CD14-positive monocyte (primary cell): ENCODE results near the gene VCL. TPM values are rescaled to one million over a fixed set of nuclear protein-coding genes. Genes with fewer than 3 reads are reported as not detected.
"Not testable (repeated sequence)": the region's sequence is repeated elsewhere in the genome, so short reads cannot be mapped to it uniquely, and the experiment has no call there.

Experiments used
- DNase-seq, 3 donors: peaks; one replicate each; pipeline ENCODE4 v3.0.0-alpha.2; 2011 to 2022
- H2AFZ ChIP-seq: 2 replicates; pipeline ENCODE4 v1.6.0; 2012; ENCODE audit warnings: mild to moderate bottlenecking, low read depth, low read length, inconsistent platforms; ENCODE audit not compliant: insufficient read depth, poor library complexity, severe bottlenecking
- H3K27ac ChIP-seq, 2 donors: 1 replicate in 1 of 2; 2 replicates in 1 of 2; pipeline ENCODE4 v1.5.1; 2012 to 2013; ENCODE audit warnings: low read length in 2 of 2, control low read depth in 1 of 2, inconsistent platforms in 1 of 2, low read depth in 1 of 2, mild to moderate bottlenecking in 1 of 2
- H3K27me3 ChIP-seq, 2 donors: one replicate each; pipeline versions ENCODE4 v1.6.0 to v1.6.1; 2011 to 2013; ENCODE audit warnings: low read length in 2 of 2; ENCODE audit not compliant: control insufficient read depth in 2 of 2, insufficient read depth in 2 of 2
- H3K36me3 ChIP-seq, 2 donors: replicated peaks in 1 of 2; 1 replicate in 1 of 2; 2 replicates in 1 of 2; pipeline versions ENCODE4 v1.5.1 to v1.6.1; 2012 to 2013; ENCODE audit warnings: low read length in 2 of 2, control low read depth in 1 of 2, inconsistent platforms in 1 of 2, mild to moderate bottlenecking in 1 of 2; ENCODE audit not compliant: insufficient read depth in 2 of 2, control insufficient read depth in 1 of 2
- H3K4me1 ChIP-seq, 2 donors: 1 replicate in 1 of 2; 2 replicates in 1 of 2; pipeline versions ENCODE4 v1.5.1 to v1.6.1; 2012 to 2013; ENCODE audit warnings: low read length in 2 of 2, control low read depth in 1 of 2, inconsistent platforms in 1 of 2, mild to moderate bottlenecking in 1 of 2, moderate library complexity in 1 of 2; ENCODE audit not compliant: insufficient read depth in 2 of 2, control insufficient read depth in 1 of 2
- H3K4me2 ChIP-seq: replicated peaks from 2 replicates; pipeline ENCODE3; 2012; ENCODE audit warnings: low read length, moderate library complexity, mild to moderate bottlenecking; ENCODE audit not compliant: poor library complexity, severe bottlenecking; ENCODE audit errors: extremely low read depth
- H3K4me3 ChIP-seq, 3 experiments: fragments of 200-600 bp in 1 of 3; sonication (generic) in 1 of 3; replicated peaks in 1 of 3; 1 replicate in 2 of 3; 2 replicates in 1 of 3; pipeline ENCODE4 v1.5.1; 2011 to 2013; ENCODE audit warnings: low read length in 3 of 3, mild to moderate bottlenecking in 3 of 3, control low read depth in 2 of 3, low read depth in 2 of 3, inconsistent platforms in 1 of 3, moderate library complexity in 1 of 3
- H3K79me2 ChIP-seq: 2 replicates; pipeline ENCODE4 v1.6.0; 2012; ENCODE audit warnings: mild to moderate bottlenecking, control low read depth, inconsistent platforms, low read length, moderate library complexity; ENCODE audit not compliant: insufficient read depth
- H3K9ac ChIP-seq: 2 replicates; pipeline ENCODE4 v1.6.0; 2017; ENCODE audit warnings: low read length, mild to moderate bottlenecking; ENCODE audit not compliant: insufficient read depth, poor library complexity, severe bottlenecking
- H3K9me3 ChIP-seq, 2 donors: replicated peaks in 1 of 2; 1 replicate in 1 of 2; 2 replicates in 1 of 2; pipeline versions ENCODE4 v1.5.1 to v1.6.1; 2012 to 2013; ENCODE audit warnings: low read length in 2 of 2, control low read depth in 1 of 2; ENCODE audit not compliant: control insufficient read depth in 1 of 2, insufficient read depth in 1 of 2
- H4K20me1 ChIP-seq: 2 replicates; pipeline ENCODE4 v1.6.0; 2012; ENCODE audit warnings: mild to moderate bottlenecking, low read length, control low read depth, moderate library complexity; ENCODE audit not compliant: insufficient read depth
- H3K27ac Mint-ChIP-seq, 7 donors: one replicate each; pipeline ENCODE4 v1.8.0; 2020; ENCODE audit warnings: mild to moderate bottlenecking in 7 of 7, mixed read lengths in 7 of 7, moderate library complexity in 6 of 7, inconsistent platforms in 2 of 7
- H3K27me3 Mint-ChIP-seq, 3 donors: one replicate each; pipeline ENCODE4 v1.8.0; 2021 to 2022; ENCODE audit warnings: low read depth in 3 of 3, mild to moderate bottlenecking in 3 of 3, mixed read lengths in 3 of 3, moderate library complexity in 3 of 3, inconsistent platforms in 1 of 3
- H3K36me3 Mint-ChIP-seq, 2 donors: one replicate each; pipeline ENCODE4 v1.8.0; 2020; ENCODE audit warnings: mixed read lengths in 2 of 2, inconsistent platforms in 1 of 2, mild to moderate bottlenecking in 1 of 2
- H3K4me1 Mint-ChIP-seq: one replicate; pipeline ENCODE4 v1.8.0; 2020; ENCODE audit warnings: mild to moderate bottlenecking, mixed read lengths
- H3K4me3 Mint-ChIP-seq, 2 donors: one replicate each; pipeline ENCODE4 v1.8.0; 2020; ENCODE audit warnings: mild to moderate bottlenecking in 2 of 2, mixed read lengths in 2 of 2, moderate library complexity in 1 of 2
- H3K9me3 Mint-ChIP-seq, 7 donors: one replicate each; pipeline ENCODE4 v1.8.0; 2020 to 2022; ENCODE audit warnings: mixed read lengths in 7 of 7, mild to moderate bottlenecking in 6 of 7, moderate library complexity in 6 of 7, inconsistent platforms in 2 of 7
- CTCF ChIP-seq: fragments of 200-600 bp; IDR thresholded peaks from one replicate; pipeline ENCODE4 v1.8.0; 2022; ENCODE audit warnings: antibody characterized with exemption, mild to moderate bottlenecking
- WGBS: methylation state at CpG from one replicate; pipeline ENCODE4 v1.1.5; 2013; ENCODE audit warnings: missing lambda C conversion rate; ENCODE audit not compliant: insufficient coverage; 5-methylcytosine and 5-hydroxymethylcytosine counted together
- intact Hi-C, 2 donors: fragments of 100-400 bp; cut with micrococcal nuclease; formaldehyde crosslinking; loops; one replicate each; pipeline versions ENCODE4 v1.15.0 to v1.15.1; 2023
- polyA plus RNA-seq, 3 donors: library from polyadenylated mRNA; depleted of rRNA in 1 of 3; unstranded in 2 of 3; stranded (reverse) in 1 of 3; fragments of 300-500 nt in 2 of 3; fragments of >200 nt in 1 of 3; fragmentation: Illumina TruSeq in 2 of 3; gene quantifications; 1 replicate in 2 of 3; 2 replicates in 1 of 3; pipeline ENCODE4 v1.2.3, GENCODE V29; 2012 to 2021

The VCL gene
- polyA plus RNA-seq, 3 donors = 39.1 to 68.4 (median 52.8) TPM

DNA sequence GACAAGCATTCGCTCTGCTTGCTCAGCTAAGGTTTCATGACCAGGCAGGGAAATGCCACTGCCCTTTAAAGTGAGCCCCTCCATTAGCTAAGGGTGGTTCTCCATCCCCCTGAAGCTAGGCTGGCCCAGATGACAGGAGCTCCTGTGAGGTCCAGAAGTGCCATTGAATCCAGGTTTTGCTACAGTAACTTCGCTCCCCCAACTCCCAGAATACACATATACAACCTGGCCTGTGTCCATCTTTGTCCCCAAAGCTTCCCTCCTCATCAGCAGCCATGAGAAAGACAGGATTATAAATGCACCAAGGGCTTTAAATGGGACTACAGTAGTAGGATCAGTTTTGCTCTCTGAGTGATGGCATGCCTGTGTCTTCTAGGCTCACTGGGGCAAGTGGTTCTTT lies 35.5 kb upstream of the VCL start:
- H3K4me1 Mint-ChIP-seq = peaks cover 46% of the 10 kb centered on the region
- no peaks in the 10 kb centered on the region for H3K36me3 Mint-ChIP-seq
- H3K27ac ChIP-seq = no peak overlapping the region
- no peaks in the 10 kb centered on the region for H3K27me3 Mint-ChIP-seq
- no peak overlapping the region for H3K4me2 ChIP-seq
- H3K27me3 ChIP-seq = no peaks in the 10 kb centered on the region
- WGBS = 94% methylated on average over 2 of the region's 2 CpGs
- no peak overlapping the region for H3K9ac ChIP-seq
- no peak overlapping the region for H3K4me3 ChIP-seq
- no peaks in the 10 kb centered on the region for H3K79me2 ChIP-seq
- H3K4me1 ChIP-seq = peaks cover 38 to 48% of the 10 kb centered on the region in 2 donors
- no peak overlapping the region for H3K27ac Mint-ChIP-seq
- intact Hi-C loops = loop anchor here in 1 of 2 donors (10.0 kb wide), 1 partner anchor 112 kb away; no protein-coding TSS in a partner anchor
- no peak for DNase-seq
- no peaks in the 10 kb centered on the region for H4K20me1 ChIP-seq
- TF ChIP-seq CTCF = no peak
- no peaks in the 10 kb centered on the region for H3K36me3 ChIP-seq
- no peaks in the 10 kb centered on the region for H3K9me3 Mint-ChIP-seq
- no peaks in the 10 kb centered on the region for H3K9me3 ChIP-seq
- no peak overlapping the region for H3K4me3 Mint-ChIP-seq
- H2AFZ ChIP-seq = no peak overlapping the region

DNA sequence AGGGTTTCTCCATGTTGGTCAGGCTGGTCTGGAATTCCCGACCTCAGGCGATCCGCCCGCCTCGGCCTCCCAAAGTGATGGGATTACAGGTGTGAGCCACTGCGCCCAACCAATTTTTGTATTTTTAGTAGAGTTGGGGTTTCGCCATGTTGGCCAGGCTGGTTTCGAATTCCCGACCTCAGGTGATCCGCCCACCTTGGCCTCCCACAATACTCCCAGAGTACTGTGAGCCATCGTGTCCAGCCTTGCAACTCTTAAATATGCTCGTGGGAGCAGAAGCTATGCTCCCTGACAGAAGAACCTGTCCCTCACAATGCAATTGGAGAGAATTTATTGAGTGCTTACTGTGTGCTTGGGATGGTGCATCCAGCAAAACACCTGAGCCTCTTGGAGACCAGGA lies 34.4 kb upstream of the VCL start:
- not testable (repeated sequence) for H3K27ac ChIP-seq, H4K20me1 ChIP-seq, H3K9me3 ChIP-seq, H3K27me3 Mint-ChIP-seq, H3K36me3 Mint-ChIP-seq, H3K9ac ChIP-seq, H3K27me3 ChIP-seq, H3K9me3 Mint-ChIP-seq, DNase-seq, H3K36me3 ChIP-seq, H3K4me3 ChIP-seq, H3K27ac Mint-ChIP-seq, H3K79me2 ChIP-seq, H2AFZ ChIP-seq, H3K4me2 ChIP-seq, H3K4me3 Mint-ChIP-seq
- H3K4me1 ChIP-seq = peaks cover 33 to 43% of the 10 kb centered on the region in 2 donors
- intact Hi-C loops = loop anchor here in 1 of 2 donors (10.0 kb wide), 1 partner anchor 111 kb away; no protein-coding TSS in a partner anchor
- WGBS = 100% methylated on average over 3 of the region's 12 CpGs
- peaks cover 44% of the 10 kb centered on the region for H3K4me1 Mint-ChIP-seq
